PC-3 (cell line): ENCODE data around the gene PEX19. TPM values are rescaled to one million over a fixed set of nuclear protein-coding genes. Genes with fewer than 3 reads are reported as not detected.
A peak's percentile ranks its signal among the peaks of the same experiment; 100 is the strongest.

ENCODE experiments used
- ATAC-seq: fragments of 200-7000 bp; cut with Tn5 transposase; 2 replicates; pipeline ENCODE4 v1.9.1; 2020; ENCODE audit warnings: mild to moderate bottlenecking, moderate library complexity
- BruUV-seq: library from RNA; stranded (reverse); fragments of 400-500 nt; replicated peaks from 2 replicates; lab custom pipeline; 2021; lab: Mats Ljungman, UMichigan
- CTCF ChIA-PET: fragments of 300-600 bp; sonication (Branson Sonifier 250); formaldehyde crosslinking; loops from one replicate; lab custom pipeline; 2022; ENCODE audit warnings: antibody characterized with exemption; lab: Charles Lee
- POLR2A ChIA-PET: fragments of 300-600 bp; sonication (Branson Sonifier 250); formaldehyde crosslinking; loops from one replicate; lab custom pipeline; 2022; ENCODE audit warnings: antibody characterized with exemption; ENCODE audit not compliant: unreplicated experiment; lab: Charles Lee
- DNase-seq: peaks from one replicate; pipeline ENCODE4 v3.0.0-alpha.2; 2015
- H2AFZ ChIP-seq: fragments of 300-600 bp; sonication (generic); 2 replicates; pipeline ENCODE4 v1.6.0; 2016; ENCODE audit warnings: antibody characterized with exemption, low read length
- H3F3A ChIP-seq: fragments of 300-600 bp; sonication (generic); one replicate; pipeline ENCODE4 v1.6.0; 2017; ENCODE audit warnings: antibody characterized with exemption, low read length, control low read depth, mild to moderate bottlenecking; ENCODE audit not compliant: unreplicated experiment
- H3K27ac ChIP-seq: fragments of 300-600 bp; sonication (generic); 2 replicates; pipeline ENCODE4 v1.5.1; 2016; ENCODE audit warnings: mild to moderate bottlenecking, low read length
- H3K27me3 ChIP-seq: fragments of 300-600 bp; sonication (generic); 2 replicates; pipeline ENCODE4 v1.6.1; 2016; ENCODE audit warnings: low read length, mixed read lengths
- H3K36me3 ChIP-seq: fragments of 300-600 bp; sonication (generic); 2 replicates; pipeline ENCODE4 v1.6.1; 2016; ENCODE audit warnings: low read depth, mixed run types, low read length, mixed read lengths
- H3K4me1 ChIP-seq: fragments of 300-600 bp; sonication (generic); 2 replicates; pipeline ENCODE4 v1.5.1; 2016; ENCODE audit warnings: low read length; ENCODE audit not compliant: insufficient read depth
- H3K4me2 ChIP-seq: fragments of 300-600 bp; sonication (generic); 2 replicates; pipeline ENCODE4 v1.6.0; 2016; ENCODE audit warnings: low read length
- H3K4me3 ChIP-seq: fragments of 300-600 bp; sonication (generic); 2 replicates; pipeline ENCODE4 v1.5.1; 2016; ENCODE audit warnings: mild to moderate bottlenecking, low read length, mixed read lengths
- H3K79me2 ChIP-seq: fragments of 300-600 bp; sonication (generic); 2 replicates; pipeline ENCODE4 v1.6.1; 2017; ENCODE audit warnings: low read length, mixed read lengths
- H3K9ac ChIP-seq: fragments of 300-600 bp; sonication (generic); 2 replicates; pipeline ENCODE4 v1.6.0; 2016; ENCODE audit warnings: mild to moderate bottlenecking, low read length
- H3K9me2 ChIP-seq: fragments of 300-600 bp; sonication (generic); replicated peaks from 2 replicates; pipeline ENCODE4 v1.6.1; 2016; ENCODE audit warnings: mixed run types, low read length, mixed read lengths
- H3K9me3 ChIP-seq: fragments of 300-600 bp; sonication (generic); 2 replicates; pipeline ENCODE4 v1.6.1; 2016; ENCODE audit warnings: low read length, mixed read lengths
- H4K20me1 ChIP-seq: fragments of 300-600 bp; sonication (generic); 2 replicates; pipeline ENCODE4 v1.6.1; 2016; ENCODE audit warnings: low read length, mixed read lengths
- EZH2phosphoT487 ChIP-seq: fragments of 300-600 bp; sonication (generic); IDR thresholded peaks from 2 replicates; pipeline ENCODE4 v1.6.1; 2018; ENCODE audit warnings: mild to moderate bottlenecking, antibody characterized with exemption, low read length, borderline replicate concordance
- intact Hi-C: fragments of 100-400 bp; cut with micrococcal nuclease; formaldehyde crosslinking; loops from 2 replicates; pipeline ENCODE4 v1.9.0; 2023
- total RNA-seq: library from RNA; depleted of rRNA; stranded (reverse); fragments of >200 nt; gene quantifications from 2 replicates; pipeline ENCODE4 v1.2.3, GENCODE V29; 2014
- TF ChIP-seq, protein P1 (sequence below): fragments of 300-600 bp; sonication (generic); conservative IDR thresholded peaks from 2 replicates; pipeline ENCODE4 v1.5.1; 2017; ENCODE audit warnings: antibody characterized with exemption, low read depth, mild to moderate bottlenecking, low read length

PEX19 gene
- total RNA-seq, 1 experiment from 2014 or later = 63.2 TPM

DNA sequence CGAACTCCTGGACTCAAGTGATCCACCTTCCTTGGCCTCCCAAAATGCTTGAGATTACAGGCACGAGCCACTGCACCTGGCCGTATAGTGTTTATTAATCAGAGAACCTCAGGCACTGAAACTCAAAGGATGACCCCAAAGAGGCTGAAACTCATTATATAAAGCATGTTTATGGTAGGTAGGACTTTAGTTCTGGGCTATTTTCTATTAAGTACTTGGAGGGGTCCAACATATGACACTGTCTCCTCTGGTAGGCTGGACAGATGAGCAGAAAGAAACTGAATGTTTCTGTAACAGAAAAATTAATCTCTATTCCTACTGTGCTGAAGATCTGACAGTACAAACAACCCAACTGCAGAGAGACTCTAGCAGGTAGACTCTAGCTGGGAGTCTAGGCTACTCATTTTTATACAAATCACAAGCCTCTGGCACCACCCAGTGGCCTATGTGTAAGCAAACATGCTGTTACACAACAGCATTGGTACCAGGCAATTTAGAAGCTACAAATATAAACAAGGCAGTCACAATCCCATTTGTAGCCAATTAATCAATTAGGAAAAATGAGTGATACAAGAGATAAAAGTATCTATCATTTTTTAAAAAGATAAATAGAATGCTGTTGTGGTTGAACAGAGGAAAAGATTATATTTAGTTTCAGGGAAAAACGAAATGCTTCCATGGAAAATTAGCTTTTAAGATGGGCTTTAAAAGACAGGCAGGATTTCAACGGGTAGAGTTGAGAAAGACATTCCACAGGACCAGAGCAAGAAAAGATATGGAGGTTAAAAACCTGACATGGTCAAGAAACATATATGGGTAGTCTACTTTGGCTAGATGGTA lies 33.0 kb downstream of the PEX19 start:
- ChIA-PET CTCF (interaction anchor here (0.5 to 1.8 kb wide), 19 partner anchors 10 to 453 kb away, joined by 3 to 53 read pairs (median 5); partner anchors contain the start of genes DCAF8, IGSF8 and PEX19), POLR2A (interaction anchor here (0.6 to 0.9 kb wide), 2 partner anchors 9 to 142 kb away, joined by 3 to 8 read pairs; no protein-coding TSS in a partner anchor)
- no peak for TF ChIP-seq EZH2phosphoT487
- TF ChIP-seq, protein P1, sequence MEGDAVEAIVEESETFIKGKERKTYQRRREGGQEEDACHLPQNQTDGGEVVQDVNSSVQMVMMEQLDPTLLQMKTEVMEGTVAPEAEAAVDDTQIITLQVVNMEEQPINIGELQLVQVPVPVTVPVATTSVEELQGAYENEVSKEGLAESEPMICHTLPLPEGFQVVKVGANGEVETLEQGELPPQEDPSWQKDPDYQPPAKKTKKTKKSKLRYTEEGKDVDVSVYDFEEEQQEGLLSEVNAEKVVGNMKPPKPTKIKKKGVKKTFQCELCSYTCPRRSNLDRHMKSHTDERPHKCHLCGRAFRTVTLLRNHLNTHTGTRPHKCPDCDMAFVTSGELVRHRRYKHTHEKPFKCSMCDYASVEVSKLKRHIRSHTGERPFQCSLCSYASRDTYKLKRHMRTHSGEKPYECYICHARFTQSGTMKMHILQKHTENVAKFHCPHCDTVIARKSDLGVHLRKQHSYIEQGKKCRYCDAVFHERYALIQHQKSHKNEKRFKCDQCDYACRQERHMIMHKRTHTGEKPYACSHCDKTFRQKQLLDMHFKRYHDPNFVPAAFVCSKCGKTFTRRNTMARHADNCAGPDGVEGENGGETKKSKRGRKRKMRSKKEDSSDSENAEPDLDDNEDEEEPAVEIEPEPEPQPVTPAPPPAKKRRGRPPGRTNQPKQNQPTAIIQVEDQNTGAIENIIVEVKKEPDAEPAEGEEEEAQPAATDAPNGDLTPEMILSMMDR = peak; percentile 96
- no peak overlapping the region for H3K27ac ChIP-seq
- BruUV-seq = no TSS peak
- H3K9me2 ChIP-seq = no peaks in the 10 kb centered on the region
- ATAC-seq (peak; percentile 99), DNase-seq (peak; percentile 86)
- no peak overlapping the region for H3K4me2 ChIP-seq
- no peaks in the 10 kb centered on the region for H3F3A ChIP-seq
- peaks cover 87% of the 10 kb centered on the region for H3K79me2 ChIP-seq
- intact Hi-C loops = loop anchor here (1.0 to 2.0 kb wide), 3 partner anchors 33 to 151 kb away; no protein-coding TSS in a partner anchor
- H3K36me3 ChIP-seq = peaks cover 3% of the 10 kb centered on the region; the same call in 1 of the 2 replicates
- no peak overlapping the region for H2AFZ ChIP-seq
- H3K9me3 ChIP-seq = no peaks in the 10 kb centered on the region
- H4K20me1 ChIP-seq = peaks cover 15% of the 10 kb centered on the region
- H3K4me1 ChIP-seq = peaks cover 6% of the 10 kb centered on the region
- no peak overlapping the region for H3K9ac ChIP-seq
- H3K4me3 ChIP-seq = no peak overlapping the region
- H3K27me3 ChIP-seq = no peaks in the 10 kb centered on the region

DNA sequence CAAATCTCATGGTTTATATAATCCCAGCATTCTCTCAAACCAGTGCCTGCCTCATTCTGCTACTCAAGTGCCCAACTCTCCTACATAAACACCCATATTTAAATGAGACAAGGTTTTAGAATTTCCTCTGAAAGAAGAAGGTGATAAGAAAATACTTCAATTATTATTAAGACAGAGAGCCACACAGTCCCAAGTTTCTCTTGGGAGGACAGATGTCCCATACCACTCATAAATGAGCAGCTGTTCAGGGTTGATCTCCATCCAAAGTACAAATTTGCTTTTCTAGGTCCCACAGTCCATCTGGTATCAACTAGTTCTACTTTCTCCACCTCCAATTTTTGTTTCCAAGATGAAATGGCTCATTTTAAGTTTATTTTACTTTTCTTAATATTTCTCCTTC lies 33.9 kb downstream of the PEX19 start:
- CTCF ChIA-PET = no interaction called here
- POLR2A ChIA-PET = no interaction called here

More for the DNA sequence above, 33.9 kb downstream of the PEX19 start:
- intact Hi-C loops = no loop called here
- Histone ChIP-seq H3K27ac (no peak overlapping the region), H2AFZ (no peak overlapping the region), H3K27me3 (no peaks in the 10 kb centered on the region), H4K20me1 (peaks cover 12% of the 10 kb centered on the region; the same call in 1 of the 2 replicates), H3K4me3 (no peak overlapping the region), H3K4me1 (no peaks in the 10 kb centered on the region), H3K36me3 (peaks cover 3% of the 10 kb centered on the region; the same call in 1 of the 2 replicates), H3K9me2 (no peaks in the 10 kb centered on the region), H3K4me2 (no peak overlapping the region), H3K9me3 (no peaks in the 10 kb centered on the region), H3F3A (no peaks in the 10 kb centered on the region), H3K9ac (no peak overlapping the region), H3K79me2 (peaks cover 87% of the 10 kb centered on the region)
- DNase-seq (no peak), ATAC-seq (no peak)
- TF ChIP-seq, protein P1 = no peak
- no TSS peak for BruUV-seq
